A549 (cell line): ENCODE data around the gene GRID1. TPM values are rescaled to one million over a fixed set of nuclear protein-coding genes. Genes with fewer than 3 reads are reported as not detected.

Experiments
- ATAC-seq, 2 experiments: fragments of 200-7000 bp in 1 of 2; fragments of >200 bp in 1 of 2; cut with Nextera tagmentation in 1 of 2; cut with Tn5 transposase in 1 of 2; 3 replicates each; pipeline versions ENCODE4 v1.8.0 to v1.9.1; 2018 to 2020; ENCODE audit warnings: mild to moderate bottlenecking in 1 of 2, moderate library complexity in 1 of 2
- CTCF ChIA-PET: fragments of 300-600 bp; sonication (Branson Sonifier 250); formaldehyde crosslinking; extraction: SDS; loops from one replicate; lab custom pipeline; 2021; ENCODE audit warnings: antibody characterized with exemption, inconsistent platforms; lab: Yijun Ruan, JAX
- POLR2A ChIA-PET: fragments of 350-600 bp; formaldehyde crosslinking; extraction: SDS; loops from one replicate; lab custom pipeline; 2021; ENCODE audit warnings: antibody characterized with exemption, inconsistent platforms; lab: Yijun Ruan, JAX
- DNase-seq, 2 experiments: peaks; one replicate each; pipeline versions ENCODE4 v3.0.0 to v3.0.0-alpha.2; 2011 to 2016; ENCODE audit warnings: low read depth in 1 of 2, low spot score in 1 of 2
- FAIRE-seq: peaks from 2 replicates; lab custom pipeline; 2011; peaks lifted over from hg19 to GRCh38; lab: Jason Lieb, UNC
- H3K27ac ChIP-seq, 2 experiments: fragments of >200 bp; sonication (Bioruptor Twin); formaldehyde crosslinking; 3 replicates each; pipeline ENCODE4 v1.5.1; 2016 to 2017
- H3K4me1 ChIP-seq: fragments of >200 bp; sonication (Bioruptor Twin); formaldehyde crosslinking; 3 replicates; pipeline ENCODE4 v1.6.1; 2016
- H3K4me2 ChIP-seq: fragments of >200 bp; sonication (Bioruptor Twin); formaldehyde crosslinking; 3 replicates; pipeline ENCODE4 v1.6.1; 2016
- H3K4me3 ChIP-seq: fragments of >200 bp; sonication (Bioruptor Twin); formaldehyde crosslinking; 3 replicates; pipeline ENCODE4 v1.5.1; 2016
- H3K9me3 ChIP-seq: fragments of >200 bp; sonication (Bioruptor Twin); formaldehyde crosslinking; 3 replicates; pipeline ENCODE4 v1.6.1; 2016
- BHLHE40 ChIP-seq: IDR thresholded peaks from 2 replicates; pipeline ENCODE4 v1.6.1; 2012; ENCODE audit warnings: low read depth, low read length, inconsistent platforms
- CBX2 ChIP-seq: fragments of 200-600 bp; sonication (generic); IDR thresholded peaks from 2 replicates; pipeline ENCODE4 v1.6.1; 2016; ENCODE audit warnings: low read depth, mild to moderate bottlenecking, borderline replicate concordance
- CEBPB ChIP-seq, 2 experiments: fragments of >200 bp in 1 of 2; sonication (Bioruptor Twin) in 1 of 2; formaldehyde crosslinking in 1 of 2; IDR thresholded peaks; 2 replicates each; pipeline ENCODE4 v1.6.1; 2012 to 2016
- CHD2 ChIP-seq: fragments of 150-350 bp; IDR thresholded peaks from 2 replicates; pipeline ENCODE4 v1.6.1; 2014; ENCODE audit warnings: low read length; ENCODE audit not compliant: partially characterized antibody
- EHF ChIP-seq: fragments of 250-450 bp; sonication (Bioruptor Pico); IDR thresholded peaks from 2 replicates; pipeline ENCODE4 v1.5.0; 2020; ENCODE audit warnings: mild to moderate bottlenecking
- EP300 ChIP-seq, 2 experiments: fragments of >200 bp; sonication (Bioruptor Twin); formaldehyde crosslinking; IDR thresholded peaks; 2 replicates in 1 of 2; 3 replicates in 1 of 2; pipeline ENCODE4 v1.6.1; 2016 to 2017
- FOSB ChIP-seq: fragments of 250-450 bp; sonication (Bioruptor Pico); IDR thresholded peaks from 2 replicates; pipeline ENCODE4 v1.5.0; 2020; ENCODE audit warnings: mild to moderate bottlenecking, moderate library complexity
- FOSL2 ChIP-seq, 2 experiments: fragments of 450-650 bp in 1 of 2; fragments of >200 bp in 1 of 2; sonication (Bioruptor Twin) in 1 of 2; formaldehyde crosslinking; IDR thresholded peaks; 2 replicates each; pipeline versions ENCODE4 v1.5.0 to v1.6.1; 2016 to 2020; ENCODE audit warnings: mild to moderate bottlenecking in 1 of 2, moderate library complexity in 1 of 2
- HDAC2 ChIP-seq: fragments of 200-600 bp; sonication (generic); IDR thresholded peaks from 2 replicates; pipeline ENCODE4 v1.6.1; 2016
- HEYL ChIP-seq: fragments of 250-450 bp; sonication (Bioruptor Pico); IDR thresholded peaks from 2 replicates; pipeline ENCODE4 v1.8.0; 2021; ENCODE audit warnings: mild to moderate bottlenecking, moderate library complexity
- HOXA7 ChIP-seq: fragments of 250-450 bp; sonication (Bioruptor Pico); IDR thresholded peaks from 2 replicates; pipeline ENCODE4 v1.5.0; 2020; ENCODE audit warnings: mild to moderate bottlenecking, moderate library complexity
- HOXB13 ChIP-seq: fragments of 250-450 bp; sonication (Bioruptor Pico); IDR thresholded peaks from 2 replicates; pipeline ENCODE4 v1.5.0; 2020; ENCODE audit warnings: low read depth, mild to moderate bottlenecking, moderate library complexity
- JUN ChIP-seq, 2 experiments: fragments of >200 bp; sonication (Bioruptor Twin); formaldehyde crosslinking; IDR thresholded peaks; 2 replicates in 1 of 2; 3 replicates in 1 of 2; pipeline ENCODE4 v1.6.1; 2016 to 2017
- JUNB ChIP-seq: fragments of >200 bp; sonication (Bioruptor Twin); formaldehyde crosslinking; IDR thresholded peaks from 2 replicates; pipeline ENCODE4 v1.6.1; 2016
- KDM1A ChIP-seq: fragments of 200-600 bp; sonication (generic); IDR thresholded peaks from 2 replicates; pipeline ENCODE4 v1.6.1; 2016; ENCODE audit warnings: low read depth, mild to moderate bottlenecking
- KDM5A ChIP-seq: fragments of 200-600 bp; sonication (generic); IDR thresholded peaks from 2 replicates; pipeline ENCODE4 v1.6.1; 2016; ENCODE audit warnings: antibody characterized with exemption, mild to moderate bottlenecking
- MAFK ChIP-seq: fragments of 450-650 bp; IDR thresholded peaks from 2 replicates; pipeline ENCODE4 v1.6.1; 2014; ENCODE audit not compliant: partially characterized antibody
- NR3C1 ChIP-seq: fragments of >200 bp; sonication (Bioruptor Twin); formaldehyde crosslinking; IDR thresholded peaks from 3 replicates; pipeline ENCODE4 v1.6.1; 2017
- PHF8 ChIP-seq: fragments of 200-600 bp; sonication (generic); IDR thresholded peaks from 2 replicates; pipeline ENCODE4 v1.6.1; 2016; ENCODE audit warnings: low read depth, mild to moderate bottlenecking, antibody characterized with exemption, moderate library complexity, borderline replicate concordance
- POLR2A ChIP-seq: IDR thresholded peaks from 2 replicates; pipeline ENCODE4 v1.6.1; 2012; ENCODE audit warnings: mild to moderate bottlenecking, low read length
- RAD21 ChIP-seq, 2 experiments: fragments of >200 bp in 1 of 2; sonication (Bioruptor Twin) in 1 of 2; formaldehyde crosslinking in 1 of 2; IDR thresholded peaks in 1 of 2; conservative IDR thresholded peaks in 1 of 2; 2 replicates in 1 of 2; 3 replicates in 1 of 2; pipeline ENCODE4 v1.6.1; 2012 to 2018; ENCODE audit warnings: inconsistent platforms in 1 of 2
- RARB ChIP-seq: fragments of 250-450 bp; sonication (Bioruptor Pico); IDR thresholded peaks from 2 replicates; pipeline ENCODE4 v1.8.0; 2021; ENCODE audit warnings: mild to moderate bottlenecking, moderate library complexity
- SMC3 ChIP-seq: fragments of >200 bp; sonication (Bioruptor Twin); formaldehyde crosslinking; IDR thresholded peaks from 3 replicates; pipeline ENCODE4 v1.6.1; 2018; ENCODE audit warnings: inconsistent platforms
- SREBF2 ChIP-seq: fragments of 450-650 bp; IDR thresholded peaks from 2 replicates; pipeline ENCODE4 v1.6.1; 2014; ENCODE audit warnings: mild to moderate bottlenecking, moderate library complexity
- ZFP36 ChIP-seq: fragments of 450-650 bp; IDR thresholded peaks from 2 replicates; pipeline ENCODE4 v1.6.1; 2014; ENCODE audit warnings: borderline replicate concordance; ENCODE audit not compliant: partially characterized antibody
- ZNF302 ChIP-seq: fragments of 250-450 bp; sonication (Bioruptor Pico); IDR thresholded peaks from 2 replicates; pipeline ENCODE4 v1.9.0; 2021; ENCODE audit warnings: inconsistent platforms, mild to moderate bottlenecking, moderate library complexity
- WGBS: methylation state at CpG from one replicate; pipeline ENCODE4 v1.1.6; 2017; ENCODE audit errors: missing lambda C conversion rate; 5-methylcytosine and 5-hydroxymethylcytosine counted together
- polyA plus RNA-seq, 4 experiments: library from polyadenylated mRNA; depleted of rRNA in 3 of 4; stranded (reverse); fragments of >200 nt; fragmentation: RNase III in 1 of 4; extraction: RNeasy Plus Mini Kit Qiagen cat#74134 plus additional on column Dnase treatment in 1 of 4; gene quantifications; 2 replicates in 3 of 4; 3 replicates in 1 of 4; pipeline ENCODE4 v1.2.3, GENCODE V29; 2011 to 2017
- TF ChIP-seq, protein P1 (sequence below): fragments of 250-450 bp; sonication (Bioruptor Pico); IDR thresholded peaks from 2 replicates; pipeline ENCODE4 v1.5.0; 2020; ENCODE audit warnings: low read depth, mild to moderate bottlenecking, moderate library complexity
- TF ChIP-seq, protein P2 (sequence below): fragments of >200 bp; sonication (Bioruptor Twin); formaldehyde crosslinking; IDR thresholded peaks from 3 replicates; pipeline ENCODE4 v1.5.1; 2016
- TF ChIP-seq, protein P3 (sequence below): IDR thresholded peaks from 2 replicates; pipeline ENCODE4 v1.6.1; 2012

Gene GRID1
- polyA plus RNA-seq, 2 of the 4 experiments (the other 2 are of a cell fraction): 0.14 to 0.30 TPM

DNA sequence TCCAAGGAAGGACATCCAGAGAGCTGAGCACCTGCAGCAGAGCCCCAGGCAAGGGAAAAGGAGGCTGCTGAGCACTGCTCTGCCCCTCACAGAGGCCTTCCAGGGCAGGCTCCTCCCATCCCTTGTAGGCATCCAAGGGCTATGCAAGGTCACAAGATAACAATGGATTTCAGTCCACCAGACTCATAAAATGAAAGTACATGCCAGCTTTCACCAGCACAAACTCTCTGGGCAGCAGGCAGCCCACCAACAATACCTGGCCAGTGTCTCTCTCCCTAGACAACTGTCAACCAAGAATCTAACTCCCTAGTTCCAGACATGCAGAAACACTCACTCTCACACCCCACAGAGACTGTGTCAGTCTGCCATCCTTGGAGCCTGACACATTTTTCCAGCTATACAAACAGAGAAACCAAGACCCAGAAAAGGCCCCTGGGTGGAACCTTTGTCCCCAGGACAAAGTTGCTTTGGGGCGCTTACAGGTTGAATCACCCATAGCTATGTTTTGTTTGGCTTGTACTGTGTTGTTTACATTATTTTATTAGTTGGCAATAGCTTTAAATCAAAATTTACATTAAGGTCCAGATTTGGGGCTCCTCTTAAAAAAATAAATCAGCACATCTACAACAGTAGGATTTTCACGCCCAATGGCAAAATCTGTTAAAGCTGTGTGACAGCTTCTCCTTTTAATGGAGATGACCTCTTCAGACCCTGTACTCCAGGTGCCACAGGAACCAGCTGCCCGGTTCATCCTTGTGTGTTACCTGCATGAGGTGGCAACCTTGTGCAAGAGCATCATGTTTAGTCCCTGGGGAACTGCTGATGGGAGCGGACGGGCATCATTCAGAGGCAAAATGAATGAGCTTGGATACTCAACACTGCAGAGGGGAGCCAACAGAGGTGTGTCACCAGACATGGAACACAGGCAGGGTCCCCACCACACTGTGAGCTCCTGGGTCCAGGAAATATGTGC, 5.2 kb downstream of the GRID1 start:
- ChIA-PET POLR2A (interaction anchor here (1.3 kb wide), 1 partner anchor 16 kb away, joined by 3 read pairs; no protein-coding TSS in a partner anchor), CTCF (interaction anchor here (0.8 to 6.7 kb wide), 12 partner anchors 10 to 1748 kb away, joined by 3 to 53 read pairs (median 4); no protein-coding TSS in a partner anchor)
- H3K4me3 ChIP-seq: no peak overlapping the region
- TF ChIP-seq RAD21 (conservative IDR thresholded peaks at IDR 0.05 in 1 of 2, IDR thresholded peaks at IDR 0.05 in 1 of 2): no peak
- TF ChIP-seq FOSL2 (IDR thresholded peaks at IDR 0.05): no peak
- no peak for TF ChIP-seq FOSL2 (CRISPR knock-in tag; IDR thresholded peaks at IDR 0.05)
- TF ChIP-seq, protein P1, sequence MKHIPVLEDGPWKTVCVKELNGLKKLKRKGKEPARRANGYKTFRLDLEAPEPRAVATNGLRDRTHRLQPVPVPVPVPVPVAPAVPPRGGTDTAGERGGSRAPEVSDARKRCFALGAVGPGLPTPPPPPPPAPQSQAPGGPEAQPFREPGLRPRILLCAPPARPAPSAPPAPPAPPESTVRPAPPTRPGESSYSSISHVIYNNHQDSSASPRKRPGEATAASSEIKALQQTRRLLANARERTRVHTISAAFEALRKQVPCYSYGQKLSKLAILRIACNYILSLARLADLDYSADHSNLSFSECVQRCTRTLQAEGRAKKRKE (CRISPR knock-in tag): no peak
- no peak for TF ChIP-seq ZNF302
- no peak for TF ChIP-seq BHLHE40
- no peak for TF ChIP-seq HEYL
- TF ChIP-seq JUN (IDR thresholded peaks at IDR 0.05): no peak
- no peak for TF ChIP-seq KDM5A
- TF ChIP-seq, protein P2, sequence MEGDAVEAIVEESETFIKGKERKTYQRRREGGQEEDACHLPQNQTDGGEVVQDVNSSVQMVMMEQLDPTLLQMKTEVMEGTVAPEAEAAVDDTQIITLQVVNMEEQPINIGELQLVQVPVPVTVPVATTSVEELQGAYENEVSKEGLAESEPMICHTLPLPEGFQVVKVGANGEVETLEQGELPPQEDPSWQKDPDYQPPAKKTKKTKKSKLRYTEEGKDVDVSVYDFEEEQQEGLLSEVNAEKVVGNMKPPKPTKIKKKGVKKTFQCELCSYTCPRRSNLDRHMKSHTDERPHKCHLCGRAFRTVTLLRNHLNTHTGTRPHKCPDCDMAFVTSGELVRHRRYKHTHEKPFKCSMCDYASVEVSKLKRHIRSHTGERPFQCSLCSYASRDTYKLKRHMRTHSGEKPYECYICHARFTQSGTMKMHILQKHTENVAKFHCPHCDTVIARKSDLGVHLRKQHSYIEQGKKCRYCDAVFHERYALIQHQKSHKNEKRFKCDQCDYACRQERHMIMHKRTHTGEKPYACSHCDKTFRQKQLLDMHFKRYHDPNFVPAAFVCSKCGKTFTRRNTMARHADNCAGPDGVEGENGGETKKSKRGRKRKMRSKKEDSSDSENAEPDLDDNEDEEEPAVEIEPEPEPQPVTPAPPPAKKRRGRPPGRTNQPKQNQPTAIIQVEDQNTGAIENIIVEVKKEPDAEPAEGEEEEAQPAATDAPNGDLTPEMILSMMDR: no peak
- no peak for TF ChIP-seq ZFP36
- no peak for TF ChIP-seq CHD2
- TF ChIP-seq NR3C1: no peak
- no peak for TF ChIP-seq JUNB
- TF ChIP-seq SREBF2: no peak
- no peak for TF ChIP-seq EP300 (IDR thresholded peaks at IDR 0.05)
- TF ChIP-seq RARB (CRISPR knock-in tag): no peak
- FAIRE-seq (no peak), ATAC-seq (no peak), DNase-seq (no peak)
- H3K27ac ChIP-seq: no peak overlapping the region
- 74% methylated on average over 5 of the region's 5 CpGs for WGBS
- peaks cover 12% of the 10 kb centered on the region for H3K4me1 ChIP-seq
- H3K4me2 ChIP-seq: no peak overlapping the region
- no peaks in the 10 kb centered on the region for H3K9me3 ChIP-seq

DNA sequence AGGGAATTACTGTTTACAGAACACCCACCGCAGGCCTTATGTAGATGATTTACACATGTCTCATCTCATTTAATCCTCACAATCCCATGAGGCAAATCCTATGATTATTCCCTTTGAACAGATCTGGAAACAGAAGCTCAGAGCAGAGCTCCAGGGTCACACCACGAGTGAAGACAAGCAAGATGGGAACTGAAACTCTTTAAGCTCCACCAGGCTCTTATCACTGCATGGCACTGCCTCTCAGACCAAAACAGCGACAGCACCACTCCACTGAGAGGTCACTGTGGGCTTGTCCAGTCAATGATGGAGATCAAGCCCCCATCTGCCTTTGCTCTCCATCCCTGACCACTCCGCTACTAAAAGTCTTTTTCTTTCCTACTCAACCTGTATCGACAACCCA, 5.9 kb downstream of the GRID1 start:
- ChIA-PET POLR2A (no interaction called here), CTCF (interaction anchor here (0.7 to 6.7 kb wide), 5 partner anchors 10 to 1540 kb away, joined by 3 to 53 read pairs (median 3); no protein-coding TSS in a partner anchor)
- Histone ChIP-seq H3K9me3 (no peaks in the 10 kb centered on the region), H3K4me1 (peaks cover 10% of the 10 kb centered on the region), H3K4me3 (no peak overlapping the region), H3K27ac (no peak overlapping the region), H3K4me2 (no peak overlapping the region)
- TF ChIP-seq ZFP36 (no peak), HEYL (no peak), SREBF2 (no peak), MAFK (no peak), POLR2A (no peak), HOXA7 (CRISPR knock-in tag) (no peak), HOXB13 (CRISPR knock-in tag) (no peak), CBX2 (no peak), CEBPB (IDR thresholded peaks at IDR 0.05) (no peak), PHF8 (no peak), BHLHE40 (no peak), KDM1A (no peak), RAD21 (conservative IDR thresholded peaks at IDR 0.05 in 1 of 2, IDR thresholded peaks at IDR 0.05 in 1 of 2) (no peak), HDAC2 (no peak), SMC3 (no peak), EHF (no peak), FOSB (CRISPR knock-in tag) (no peak)
- TF ChIP-seq, protein P3, sequence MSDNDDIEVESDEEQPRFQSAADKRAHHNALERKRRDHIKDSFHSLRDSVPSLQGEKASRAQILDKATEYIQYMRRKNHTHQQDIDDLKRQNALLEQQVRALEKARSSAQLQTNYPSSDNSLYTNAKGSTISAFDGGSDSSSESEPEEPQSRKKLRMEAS: no peak
- DNase-seq (no peak), FAIRE-seq (no peak), ATAC-seq (no peak)
- WGBS: 66% methylated on average over 5 of the region's 5 CpGs
